Astrocyte of the cerebellum (primary cell): ENCODE results near the gene ANK2.

Experiments
- DNase-seq: peaks from one replicate; pipeline ENCODE4 v3.0.0-alpha.2; 2011; ENCODE audit warnings: low read depth
- H3K4me3 ChIP-seq: 2 replicates; pipeline ENCODE4 v1.5.1; 2011; ENCODE audit warnings: mild to moderate bottlenecking, low read depth, low read length, moderate library complexity
- in situ Hi-C: cut with HindIII; loops from 2 replicates; pipeline ENCODE4 v1.10.0; 2017; ENCODE audit warnings: low sequenced_read_pairs
- TF ChIP-seq, protein P1 (sequence below): IDR thresholded peaks from 2 replicates; pipeline ENCODE4 v1.5.1; 2012; ENCODE audit warnings: low read length, low read depth, moderate library complexity, mild to moderate bottlenecking; ENCODE audit errors: missing control alignments

ANK2 gene

DNA sequence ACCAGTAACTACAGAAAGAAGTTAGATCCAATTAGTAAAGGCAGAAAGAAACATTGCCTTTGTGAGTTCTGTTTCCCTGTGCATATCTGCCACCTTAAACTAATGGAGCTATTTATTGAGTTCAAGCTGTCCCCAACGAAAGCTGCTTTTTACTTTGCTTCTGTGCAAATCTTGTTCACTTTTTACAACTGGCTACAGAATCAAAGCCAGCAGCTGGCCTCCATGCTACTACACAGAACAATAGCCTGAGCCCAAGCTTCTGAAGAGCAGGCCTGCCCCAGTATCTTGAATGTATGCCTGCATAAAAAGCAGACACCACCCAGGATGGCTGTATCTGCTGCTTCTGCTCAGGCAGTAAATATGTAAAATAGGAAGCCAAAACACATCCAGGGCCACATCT lies 28.1 kb downstream of the ANK2 start:
- DNase-seq = no peak
- TF ChIP-seq, protein P1, sequence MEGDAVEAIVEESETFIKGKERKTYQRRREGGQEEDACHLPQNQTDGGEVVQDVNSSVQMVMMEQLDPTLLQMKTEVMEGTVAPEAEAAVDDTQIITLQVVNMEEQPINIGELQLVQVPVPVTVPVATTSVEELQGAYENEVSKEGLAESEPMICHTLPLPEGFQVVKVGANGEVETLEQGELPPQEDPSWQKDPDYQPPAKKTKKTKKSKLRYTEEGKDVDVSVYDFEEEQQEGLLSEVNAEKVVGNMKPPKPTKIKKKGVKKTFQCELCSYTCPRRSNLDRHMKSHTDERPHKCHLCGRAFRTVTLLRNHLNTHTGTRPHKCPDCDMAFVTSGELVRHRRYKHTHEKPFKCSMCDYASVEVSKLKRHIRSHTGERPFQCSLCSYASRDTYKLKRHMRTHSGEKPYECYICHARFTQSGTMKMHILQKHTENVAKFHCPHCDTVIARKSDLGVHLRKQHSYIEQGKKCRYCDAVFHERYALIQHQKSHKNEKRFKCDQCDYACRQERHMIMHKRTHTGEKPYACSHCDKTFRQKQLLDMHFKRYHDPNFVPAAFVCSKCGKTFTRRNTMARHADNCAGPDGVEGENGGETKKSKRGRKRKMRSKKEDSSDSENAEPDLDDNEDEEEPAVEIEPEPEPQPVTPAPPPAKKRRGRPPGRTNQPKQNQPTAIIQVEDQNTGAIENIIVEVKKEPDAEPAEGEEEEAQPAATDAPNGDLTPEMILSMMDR = no peak
- in situ Hi-C loops = no loop called here
- H3K4me3 ChIP-seq = no peak overlapping the region

DNA sequence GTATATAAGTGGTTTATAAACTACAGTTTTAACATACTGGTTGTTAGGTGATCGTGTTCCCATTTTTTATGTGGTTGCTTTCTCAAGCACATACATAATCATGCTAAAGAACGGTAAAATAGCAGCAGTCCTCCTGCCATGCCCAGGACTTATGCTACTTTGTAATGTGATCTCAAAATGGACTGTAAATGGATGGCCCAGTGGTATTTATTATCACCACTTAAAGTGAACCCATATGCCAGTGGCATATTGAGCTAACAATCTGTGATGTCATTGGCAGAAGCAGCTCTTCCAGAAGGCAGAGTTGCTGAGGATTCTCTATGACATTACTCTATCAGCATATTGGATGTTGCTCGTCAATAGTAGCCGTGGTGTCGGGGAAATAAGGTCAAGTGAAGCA lies 28.6 kb downstream of the ANK2 start:
- TF ChIP-seq, protein P1 = no peak
- in situ Hi-C loops = no loop called here
- no peak overlapping the region for H3K4me3 ChIP-seq
- DNase-seq = no peak

DNA sequence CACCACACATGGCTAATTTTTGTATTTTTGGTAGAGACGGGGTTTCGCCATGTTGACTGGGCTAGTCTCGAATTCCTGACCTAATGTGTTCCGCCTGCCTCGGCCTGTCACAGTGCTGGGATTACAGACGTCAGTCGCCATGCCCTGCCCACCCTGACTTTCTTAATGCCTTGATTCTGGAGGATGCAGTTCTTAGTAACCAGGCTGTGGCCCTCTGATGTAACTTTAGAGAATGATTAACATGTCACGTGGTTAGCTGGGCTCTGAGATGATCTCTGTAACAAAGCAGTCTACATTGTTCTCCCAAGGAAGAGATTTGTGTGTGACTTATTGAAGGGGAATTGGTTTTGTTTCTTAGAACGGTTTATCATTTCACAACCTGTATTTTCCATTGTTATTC lies 30.6 kb downstream of the ANK2 start:
- TF ChIP-seq, protein P1 = no peak
- in situ Hi-C loops = no loop called here
- no peak overlapping the region for H3K4me3 ChIP-seq
- DNase-seq = no peak

DNA sequence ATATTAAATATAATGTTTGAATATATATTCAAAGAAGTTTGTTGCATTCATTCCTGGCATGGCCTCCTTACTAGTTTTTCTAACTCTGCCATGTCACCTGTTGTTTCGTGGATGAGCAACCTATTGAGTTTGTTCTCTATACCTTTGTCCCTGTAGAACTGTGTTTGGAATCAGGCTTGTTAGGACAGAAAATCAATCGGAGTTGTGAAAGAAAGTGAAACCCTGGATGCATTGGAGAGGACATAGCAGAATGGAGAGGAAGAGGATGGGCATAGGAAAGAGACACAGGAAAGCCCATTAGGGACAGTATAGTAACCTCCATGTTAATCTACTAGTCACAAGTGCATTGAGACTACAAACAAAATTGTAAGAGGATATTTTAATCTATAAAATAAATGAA lies 31.2 kb downstream of the ANK2 start:
- in situ Hi-C loops = no loop called here
- TF ChIP-seq, protein P1 = no peak
- DNase-seq = no peak
- no peak overlapping the region for H3K4me3 ChIP-seq

DNA sequence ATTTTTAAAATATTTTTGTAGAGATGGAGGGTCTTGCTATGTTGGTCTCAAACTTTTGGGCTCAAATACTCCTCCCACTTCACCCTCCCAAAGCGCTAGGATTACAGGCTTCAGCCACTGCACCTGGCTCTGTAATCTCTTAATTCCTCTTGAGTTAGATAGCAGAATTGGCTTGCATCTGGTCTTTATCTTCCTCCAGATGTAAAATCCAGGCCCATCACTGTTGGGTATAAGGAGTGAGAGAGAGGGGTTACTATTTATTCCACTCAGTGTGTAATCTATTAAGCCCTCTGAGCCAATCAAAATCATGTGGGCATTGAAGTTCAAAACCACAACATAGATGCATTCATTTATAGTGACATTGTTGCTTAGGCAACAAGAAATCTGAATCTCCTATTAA lies 33.9 kb downstream of the ANK2 start:
- H3K4me3 ChIP-seq = no peak overlapping the region
- in situ Hi-C loops = no loop called here
- no peak for DNase-seq
- TF ChIP-seq, protein P1 = no peak

DNA sequence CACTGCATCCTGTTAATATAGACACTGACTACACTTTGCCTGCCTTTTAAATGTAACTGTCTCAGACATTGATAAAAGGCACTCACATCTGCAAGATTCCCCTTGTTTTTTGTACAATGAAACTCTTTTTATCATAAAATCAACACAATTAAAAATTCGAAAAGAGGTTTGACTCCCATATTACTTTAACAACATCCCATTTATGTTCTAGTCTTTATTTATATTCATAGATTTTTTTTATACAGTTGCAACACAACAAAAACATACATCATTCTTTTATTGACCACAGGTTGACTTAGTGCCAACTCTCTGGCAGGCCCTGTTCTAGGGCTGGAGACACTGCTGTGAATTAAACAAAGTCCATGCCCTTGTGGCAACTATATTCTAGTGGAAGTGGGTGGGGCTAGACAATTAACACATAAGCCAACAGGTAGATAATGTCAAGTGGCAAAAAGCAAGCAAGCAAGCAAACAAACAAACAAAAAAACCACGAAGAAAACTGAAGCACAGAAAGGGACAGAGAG lies 36.8 kb downstream of the ANK2 start:
- no peak overlapping the region for H3K4me3 ChIP-seq
- no peak for DNase-seq
- in situ Hi-C loops = no loop called here
- TF ChIP-seq, protein P1 = no peak

DNA sequence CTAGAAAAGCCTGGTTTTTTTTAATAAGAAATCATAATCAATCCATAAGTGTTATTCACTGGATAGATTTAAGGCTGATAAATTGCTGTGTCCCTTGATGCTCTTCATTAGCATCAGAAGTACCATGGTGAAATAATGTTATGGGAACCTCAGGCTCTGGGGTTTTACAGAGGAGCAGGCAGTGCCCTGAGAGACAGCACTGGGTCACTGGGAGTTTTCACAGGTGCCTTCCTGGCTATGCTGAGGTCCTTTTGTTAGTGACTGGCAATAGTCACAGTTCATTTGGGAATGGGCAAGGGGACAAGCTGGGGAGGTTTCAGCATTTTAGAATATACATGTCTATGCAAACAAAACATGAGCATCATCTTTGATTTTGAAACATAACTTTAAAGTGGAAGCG lies 38.6 kb downstream of the ANK2 start:
- in situ Hi-C loops = no loop called here
- TF ChIP-seq, protein P1 = no peak
- no peak overlapping the region for H3K4me3 ChIP-seq
- no peak for DNase-seq
